ENCODE measurements around the gene ARHGAP26. TPM values are rescaled to one million over a fixed set of nuclear protein-coding genes. Genes with fewer than 3 reads are reported as not detected.

Gene ARHGAP26
- total RNA-seq, 1 experiment from 2014 or later, result 34.5 TPM

GRCh38 chr5:142769251-142769792, 855 bp upstream of the ARHGAP26 start:
- H3K4me3 ChIP-seq (replicated peaks in 1 of 2; ENCODE audit: low read depth in 1 of 2, low read length in 2 of 2), result peak overlapping the region; percentile 58 to 83
- peak overlapping the region; percentile 90 for H2AFZ ChIP-seq (ENCODE audit: low read depth, low read length, poor library complexity, severe bottlenecking)
- no peak overlapping the region for H3K27ac ChIP-seq (ENCODE audit: low read depth, low read length)
- H3K36me3 ChIP-seq (ENCODE audit: control insufficient read depth in 1 of 2, insufficient read depth in 2 of 2, low read length in 2 of 2), result no peaks in the 10 kb centered on the region
- peak overlapping the region; percentile 93 for H3K4me2 ChIP-seq (ENCODE audit: low read length)
- BruUV-seq (replicated peaks), result no TSS peak
- peak overlapping the region; percentile 45 for H3K9ac ChIP-seq (ENCODE audit: low read length)
- intact Hi-C loops (cut with micrococcal nuclease), result no loop called here
- TF ChIP-seq SIN3A (IDR thresholded peaks at IDR 0.05; ENCODE audit: low read depth), result no peak
- TF ChIP-seq, protein P1, sequence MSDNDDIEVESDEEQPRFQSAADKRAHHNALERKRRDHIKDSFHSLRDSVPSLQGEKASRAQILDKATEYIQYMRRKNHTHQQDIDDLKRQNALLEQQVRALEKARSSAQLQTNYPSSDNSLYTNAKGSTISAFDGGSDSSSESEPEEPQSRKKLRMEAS (IDR thresholded peaks at IDR 0.05), result no peak
- RAD21 ChIA-PET (ENCODE audit: low non-redundant PET in 1 of 2, low total read pairs in 2 of 2, uncharacterized antibody in 2 of 2, unreplicated experiment in 2 of 2), result interaction anchor here in 1 of 2 experiments (2.9 kb wide), 1 partner anchor 98 kb away, joined by 9 read pairs; no protein-coding TSS in a partner anchor
- ATAC-seq (no peak), DNase-seq (ENCODE audit: low read depth, low spot score) (no peak)
- no peaks in the 10 kb centered on the region for H3K9me2 ChIP-seq (ENCODE audit: insufficient read depth)
- POLR2A ChIA-PET, result interaction anchor here (1.1 to 1.3 kb wide), 2 partner anchors 10 to 15 kb away, joined by 3 read pairs; no protein-coding TSS in a partner anchor
- H4K20me1 ChIP-seq (ENCODE audit: insufficient read depth), result no peaks in the 10 kb centered on the region
- no peaks in the 10 kb centered on the region for H3K27me3 ChIP-seq (ENCODE audit: insufficient read depth, low read length)
- H3K4me1 ChIP-seq (ENCODE audit: control insufficient read depth in 1 of 2, insufficient read depth in 2 of 2, low read length in 2 of 2), result peaks cover 16 to 27% of the 10 kb centered on the region in 2 experiments
- CTCF ChIA-PET, result interaction anchor here (1.4 to 4.5 kb wide), 4 partner anchors 56 to 119 kb away, joined by 6 to 19 read pairs (median 6); no protein-coding TSS in a partner anchor
- peaks cover 32% of the 10 kb centered on the region for H3K79me2 ChIP-seq (ENCODE audit: insufficient read depth, low read length)
- H3K9me3 ChIP-seq (ENCODE audit: control insufficient read depth in 1 of 2, insufficient read depth in 1 of 2, low read depth in 1 of 2, low read length in 2 of 2), result no peaks in the 10 kb centered on the region

DNA sequence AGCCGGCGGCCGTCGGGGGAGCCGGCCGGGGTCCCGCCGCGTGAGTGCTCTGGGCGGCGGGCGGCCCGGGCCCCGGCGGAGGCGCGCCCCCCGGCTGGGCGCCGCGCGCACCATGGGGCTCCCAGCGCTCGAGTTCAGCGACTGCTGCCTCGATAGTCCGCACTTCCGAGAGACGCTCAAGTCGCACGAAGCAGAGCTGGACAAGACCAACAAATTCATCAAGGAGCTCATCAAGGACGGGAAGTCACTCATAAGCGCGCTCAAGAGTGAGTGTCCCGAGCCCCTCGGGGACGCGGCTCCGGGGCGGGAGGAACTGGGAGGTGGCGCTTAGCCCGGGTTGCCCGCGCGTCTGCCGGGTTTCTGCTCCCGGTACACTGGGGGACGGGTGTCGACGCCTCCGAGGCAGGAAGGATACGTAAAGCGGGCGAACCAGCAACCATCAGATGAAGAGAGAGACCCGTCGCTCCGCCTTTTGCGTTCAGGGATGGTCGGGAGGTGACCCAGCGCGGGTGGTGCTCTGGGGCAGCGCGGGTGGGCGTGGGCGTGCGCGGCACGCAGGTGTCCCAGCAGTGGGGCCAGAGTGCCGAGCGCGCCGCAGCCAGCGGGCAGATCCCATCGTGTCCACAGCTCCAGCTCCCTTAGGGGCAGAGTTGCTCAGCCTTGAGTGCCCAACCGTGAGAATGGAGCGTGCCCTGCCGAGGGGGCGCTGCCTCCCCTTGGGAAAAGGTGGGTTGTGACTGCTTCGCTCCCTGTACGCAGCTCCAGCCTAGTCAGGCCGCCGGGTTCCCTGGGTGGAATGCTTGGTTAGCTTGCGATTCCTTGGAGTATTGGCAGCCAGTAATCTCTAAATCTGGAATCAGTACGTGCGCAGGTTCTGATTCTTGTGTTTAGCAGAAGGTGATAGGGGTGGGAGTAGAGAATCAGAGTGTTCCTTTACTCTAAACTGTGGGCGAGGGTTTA, 753 bp downstream of the ARHGAP26 start:
- H2AFZ ChIP-seq (ENCODE audit: low read depth, low read length, poor library complexity, severe bottlenecking), result no peak overlapping the region
- POLR2A ChIA-PET, result interaction anchor here (1.3 kb wide), 1 partner anchor 14 kb away, joined by 3 read pairs; no protein-coding TSS in a partner anchor
- H3K9me3 ChIP-seq (ENCODE audit: control insufficient read depth in 1 of 2, insufficient read depth in 1 of 2, low read depth in 1 of 2, low read length in 2 of 2), result no peaks in the 10 kb centered on the region
- H3K79me2 ChIP-seq (ENCODE audit: insufficient read depth, low read length), result peaks cover 48% of the 10 kb centered on the region
- H3K4me3 ChIP-seq (replicated peaks in 1 of 2; ENCODE audit: low read depth in 1 of 2, low read length in 2 of 2), result peak overlapping the region; percentile 58 to 83
- H3K4me1 ChIP-seq (ENCODE audit: control insufficient read depth in 1 of 2, insufficient read depth in 2 of 2, low read length in 2 of 2), result peaks cover 16 to 27% of the 10 kb centered on the region in 2 experiments
- no peaks in the 10 kb centered on the region for H4K20me1 ChIP-seq (ENCODE audit: insufficient read depth)
- intact Hi-C loops (cut with micrococcal nuclease), result loop anchor here (2.0 kb wide), 2 partner anchors 56 to 96 kb away; no protein-coding TSS in a partner anchor
- ATAC-seq (peak; percentile 25), DNase-seq (ENCODE audit: low read depth, low spot score) (no peak)
- peak overlapping the region; percentile 64 for H3K9ac ChIP-seq (ENCODE audit: low read length)
- H3K27ac ChIP-seq (ENCODE audit: low read depth, low read length), result peak overlapping the region; percentile 63
- no TSS peak for BruUV-seq (replicated peaks)
- no peaks in the 10 kb centered on the region for H3K36me3 ChIP-seq (ENCODE audit: control insufficient read depth in 1 of 2, insufficient read depth in 2 of 2, low read length in 2 of 2)
- H3K4me2 ChIP-seq (ENCODE audit: low read length), result peak overlapping the region; percentile 93
- H3K9me2 ChIP-seq (ENCODE audit: insufficient read depth), result no peaks in the 10 kb centered on the region
- no peaks in the 10 kb centered on the region for H3K27me3 ChIP-seq (ENCODE audit: insufficient read depth, low read length)
- CTCF ChIA-PET, result interaction anchor here (1.0 to 4.5 kb wide), 7 partner anchors 9 to 118 kb away, joined by 3 to 19 read pairs (median 4); no protein-coding TSS in a partner anchor
- TF ChIP-seq RAD21 (IDR thresholded peaks at IDR 0.05; ENCODE audit: low read depth) (peak; percentile 62), CTCF (IDR thresholded peaks at IDR 0.05 in 2 of 3, conservative IDR thresholded peaks at IDR 0.05 in 1 of 3; ENCODE audit: borderline replicate concordance in 1 of 3, insufficient read depth in 1 of 3, low read depth in 2 of 3, low read length in 2 of 3) (peak; percentile 11 to 27 (median 19); a peak in 2 of 6 replicates), EZH2phosphoT487 (IDR thresholded peaks at IDR 0.05; ENCODE audit: borderline replicate concordance) (no peak), EGR1 (IDR thresholded peaks at IDR 0.05; ENCODE audit: low read depth) (peak; percentile 90), SIN3A (IDR thresholded peaks at IDR 0.05; ENCODE audit: low read depth) (peak; percentile 33; the same call in 1 of the 2 replicates)
- RAD21 ChIA-PET (ENCODE audit: low non-redundant PET in 1 of 2, low total read pairs in 2 of 2, uncharacterized antibody in 2 of 2, unreplicated experiment in 2 of 2), result interaction anchor here (0.9 to 2.9 kb wide), 2 partner anchors 96 kb away, joined by 4 to 9 read pairs; no protein-coding TSS in a partner anchor
